Mucosa of gallbladder (tissue), 1 donor: ENCODE results near the gene SIRT7. TPM values are rescaled to one million over a fixed set of nuclear protein-coding genes. Genes with fewer than 3 reads are reported as not detected.

Experiments used
- DNase-seq: peaks from one replicate; pipeline ENCODE4 v3.0.0-alpha.2; 2020; ENCODE audit warnings: low spot score
- total RNA-seq: library from RNA; stranded (reverse); gene quantifications from one replicate; pipeline ENCODE4 v1.2.1, GENCODE V29; 2021
- donor health status: DM: no; HTN: no; CAD: no.

Gene SIRT7
- total RNA-seq, 1 donor from 2014 or later, result 58.1 TPM

- DNase-seq, result no peak
Observed at GRCh38 chr17:81888105-81888987, 29.6 kb downstream of the SIRT7 start.

GRCh38 chr17:81885869-81886548 lies 32.0 kb downstream of the SIRT7 start:
- no peak for DNase-seq

- DNase-seq, result no peak
Observed at GRCh38 chr17:81885454-81885853, 32.5 kb downstream of the SIRT7 start.

GRCh38 chr17:81884968-81885367 lies 33.0 kb downstream of the SIRT7 start:
- no peak for DNase-seq

- DNase-seq, result no peak
Observed at GRCh38 chr17:81884520-81884919, 33.5 kb downstream of the SIRT7 start.

GRCh38 chr17:81879121-81879520 lies 38.9 kb downstream of the SIRT7 start:
- DNase-seq, result no peak

GRCh38 chr17:81878294-81878693 lies 39.7 kb downstream of the SIRT7 start:
- DNase-seq, result no peak

GRCh38 chr17:81877569-81877968 lies 40.4 kb downstream of the SIRT7 start:
- DNase-seq, result no peak

GRCh38 chr17:81871387-81872230 lies 46.4 kb downstream of the SIRT7 start:
- peak; percentile 94 for DNase-seq

- DNase-seq, result no peak
Observed at GRCh38 chr17:81870981-81871386, 47.0 kb downstream of the SIRT7 start, which contains the start of gene ARHGDIA. ARHGDIA (minus strand) TSS chr17:81871337; CDS start chr17:81869930, 1,407 bp downstream.

- DNase-seq, result peak; percentile 25
Observed at GRCh38 chr17:81870131-81870980, 47.6 kb downstream of the SIRT7 start.

GRCh38 chr17:81869221-81870130 lies 48.5 kb downstream of the SIRT7 start:
- no peak for DNase-seq

- DNase-seq, result no peak
Observed at GRCh38 chr17:81868674-81869220, 49.2 kb downstream of the SIRT7 start.

- DNase-seq, result no peak
Observed at GRCh38 chr17:81867991-81868673, 49.8 kb downstream of the SIRT7 start.

GRCh38 chr17:81867170-81867990 lies 50.6 kb downstream of the SIRT7 start:
- DNase-seq, result no peak

- DNase-seq, result no peak
Observed at GRCh38 chr17:81866440-81867169, 51.4 kb downstream of the SIRT7 start.

- DNase-seq, result peak; percentile 93
Observed at GRCh38 chr17:81865733-81866439, 52.1 kb downstream of the SIRT7 start.
